ENCODE measurements around the gene FKBP8.

GRCh38 chr19:18543814-18544475 is 572 bp upstream of the FKBP8 start:
- TF ChIP-seq CTCF (IDR thresholded peaks at IDR 0.05; ENCODE audit: poor library complexity, severe bottlenecking) (no peak), EP300 (conservative IDR thresholded peaks at IDR 0.05; ENCODE audit: poor library complexity, severe bottlenecking) (no peak), POLR2AphosphoS5 (IDR thresholded peaks at IDR 0.05) (no peak), EZH2 (IDR thresholded peaks at IDR 0.05; ENCODE audit: borderline replicate concordance, insufficient read depth, low read length, poor library complexity, severe bottlenecking) (no peak), SMC3 (conservative IDR thresholded peaks at IDR 0.05; ENCODE audit: poor library complexity) (no peak), RAD21 (conservative IDR thresholded peaks at IDR 0.05) (no peak), MXI1 (conservative IDR thresholded peaks at IDR 0.05; ENCODE audit: poor library complexity, severe bottlenecking) (no peak)

All from neural cell (in vitro differentiated cells).